DMS53 (cell line): ENCODE data around the gene NAT9.

Experiments
- DNase-seq: peaks from one replicate; lab custom pipeline; 2025; lab: John Stamatoyannopoulos, UW

The NAT9 gene

DNA sequence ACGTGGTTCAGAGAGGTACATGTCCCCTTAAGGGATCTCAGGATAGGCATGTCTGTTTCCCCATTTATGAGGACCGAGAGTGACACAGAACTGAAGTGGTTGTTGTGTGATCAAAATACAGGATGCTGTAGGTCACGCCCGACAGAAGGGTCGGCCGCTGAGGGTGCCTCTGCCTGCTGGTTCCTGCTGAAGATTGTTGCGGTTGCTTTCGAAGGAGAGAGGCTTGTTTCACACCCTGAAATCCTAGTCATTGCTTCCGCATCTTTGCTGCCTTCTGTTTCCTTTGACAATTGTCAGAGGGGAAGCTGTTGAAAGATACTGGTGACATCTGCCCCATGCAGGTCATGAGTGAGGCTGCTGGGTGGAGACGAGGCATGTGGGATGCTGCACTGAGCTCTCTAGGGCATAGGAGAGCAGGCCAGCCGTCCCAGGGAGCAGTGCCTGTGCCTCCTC lies 3.8 kb upstream of the NAT9 start:
- DNase-seq: no peak

DNA sequence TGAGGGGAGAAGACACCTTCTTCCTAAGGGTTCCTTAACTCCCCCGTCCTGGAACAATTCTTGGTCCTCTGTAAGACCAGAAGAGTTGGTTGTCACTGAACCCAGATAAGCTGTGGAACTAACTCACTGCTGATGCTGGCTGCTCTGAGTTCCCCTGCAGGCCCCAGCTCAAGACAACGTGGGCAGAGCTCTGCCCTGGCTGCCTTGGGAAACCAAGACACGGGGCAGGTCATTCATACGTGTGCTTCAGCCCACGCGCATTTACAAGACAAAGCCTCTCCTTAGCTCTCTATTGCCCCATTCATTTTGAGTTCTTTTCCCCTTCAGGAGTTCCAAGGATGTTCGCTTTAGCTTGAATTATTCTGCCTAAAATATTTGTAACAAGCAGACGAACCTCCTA lies 3.4 kb upstream of the NAT9 start:
- DNase-seq: no peak

DNA sequence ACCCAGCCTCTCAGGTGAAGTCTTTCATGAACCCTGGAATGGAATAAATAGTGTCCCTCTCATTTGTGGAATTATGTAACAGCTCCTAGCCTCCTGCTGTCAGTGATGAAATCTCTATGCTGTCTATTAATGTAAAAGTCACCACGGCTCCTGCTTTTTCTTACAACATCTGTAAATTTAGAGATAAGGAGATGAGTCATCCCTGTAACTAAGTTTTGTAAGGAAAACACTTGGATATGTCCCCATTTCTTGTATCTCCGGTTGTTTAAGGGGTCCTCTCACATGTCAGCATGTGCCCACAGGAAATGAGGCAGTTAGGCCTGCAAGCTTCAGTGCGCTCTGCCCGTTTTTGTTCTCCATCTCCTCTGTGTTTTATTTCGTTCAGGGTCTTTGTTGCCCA lies 2.8 kb upstream of the NAT9 start:
- no peak for DNase-seq

DNA sequence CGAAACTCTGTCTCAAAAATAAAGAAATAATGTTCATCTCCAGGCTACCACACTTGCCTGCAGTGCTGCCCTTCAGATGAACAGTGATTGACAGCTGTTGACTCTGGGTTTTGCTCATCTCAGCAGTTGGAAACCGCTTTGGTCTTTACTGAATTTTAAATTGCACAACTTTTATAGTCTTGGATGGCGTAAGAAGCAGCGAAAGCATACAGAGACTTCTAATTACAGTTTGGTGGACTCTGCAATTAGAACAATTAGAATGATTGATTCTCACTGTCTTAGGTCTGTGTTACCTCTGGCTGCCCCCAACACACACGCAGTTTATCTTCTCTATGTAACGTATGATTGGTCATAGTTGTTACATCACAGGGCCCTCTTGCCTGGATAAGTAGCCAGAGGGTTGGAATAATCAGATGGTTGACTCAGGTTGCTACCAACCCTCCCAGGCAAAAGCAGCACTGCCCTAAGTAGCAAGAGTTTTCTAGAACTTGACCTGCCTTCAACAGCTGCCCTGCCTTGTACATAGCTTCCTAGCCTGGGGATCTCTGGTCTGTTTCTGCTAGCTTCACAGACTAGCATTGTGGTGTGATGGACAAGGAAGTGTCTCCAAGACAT lies 1.9 kb upstream of the NAT9 start:
- DNase-seq: no peak

DNA sequence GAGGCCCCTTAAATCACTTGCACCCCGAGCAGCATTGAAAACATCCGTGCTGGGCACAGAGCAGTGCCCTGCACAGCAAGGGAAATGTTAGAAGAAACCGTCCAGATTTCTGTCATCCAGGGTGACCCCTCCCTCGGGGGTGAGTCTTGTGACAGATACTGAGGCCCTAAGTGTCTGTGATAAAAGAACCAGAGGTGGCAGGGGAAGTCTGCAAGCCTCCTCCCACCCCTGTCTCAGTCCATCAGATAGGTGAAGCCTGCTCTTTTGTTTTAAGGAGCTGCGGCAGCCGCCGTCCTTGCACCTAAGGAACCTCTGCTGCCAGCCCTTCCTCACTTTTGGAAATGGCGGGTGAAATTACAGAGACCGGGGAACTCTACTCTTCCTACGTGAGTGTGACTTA lies 845 bp upstream of the NAT9 start:
- DNase-seq: no peak

DNA sequence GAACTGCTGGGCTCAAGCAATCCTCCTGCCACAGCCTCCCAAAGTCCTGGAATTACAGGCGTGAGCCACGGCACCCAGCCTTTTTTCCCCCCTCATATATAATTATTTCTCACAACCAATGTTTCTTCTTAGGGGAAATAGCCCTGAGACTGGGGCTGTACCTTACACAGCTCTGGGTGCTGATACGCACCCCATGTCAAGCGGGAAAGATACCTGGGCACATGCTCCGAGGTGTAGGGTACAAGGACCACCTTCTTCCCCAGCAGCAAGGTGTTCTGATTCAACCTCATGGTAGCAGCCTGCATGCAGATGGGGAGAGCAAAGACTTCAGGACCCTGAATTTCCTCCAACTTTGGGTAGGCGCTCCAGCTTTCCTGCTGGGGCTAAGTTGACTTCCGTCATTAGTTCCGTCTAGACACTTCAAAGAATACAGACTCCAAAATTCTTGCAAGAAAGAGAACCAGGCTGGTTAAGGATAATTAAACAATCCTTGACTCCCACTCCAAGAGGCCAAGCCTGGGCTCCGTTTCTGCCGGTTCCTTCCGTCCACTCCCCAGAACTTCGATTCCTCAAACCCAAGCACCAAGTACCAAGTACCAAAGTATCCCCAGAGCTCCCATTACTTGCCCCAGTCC lies 619 bp downstream of the NAT9 start:
- peak; percentile 44 for DNase-seq

DNA sequence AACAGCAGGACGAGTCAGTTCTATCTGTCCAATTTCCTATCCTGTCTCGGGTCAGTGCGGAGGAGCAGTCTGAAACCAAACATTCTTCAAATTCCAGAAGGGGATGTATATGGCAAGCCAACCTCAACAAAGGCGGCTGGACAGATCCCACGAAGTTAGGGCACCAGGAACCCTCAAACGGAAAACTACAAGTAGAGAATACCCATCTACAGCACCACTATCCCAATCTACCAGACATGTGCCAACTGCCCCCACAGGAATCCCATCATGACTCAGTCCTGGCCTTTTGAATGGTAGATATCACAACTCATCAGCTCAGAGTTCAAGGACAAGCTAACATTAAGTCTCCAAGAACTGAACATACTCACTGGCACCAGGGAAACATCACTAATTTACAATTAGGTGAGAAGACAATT lies 2.3 kb downstream of the NAT9 start:
- DNase-seq: no peak

DNA sequence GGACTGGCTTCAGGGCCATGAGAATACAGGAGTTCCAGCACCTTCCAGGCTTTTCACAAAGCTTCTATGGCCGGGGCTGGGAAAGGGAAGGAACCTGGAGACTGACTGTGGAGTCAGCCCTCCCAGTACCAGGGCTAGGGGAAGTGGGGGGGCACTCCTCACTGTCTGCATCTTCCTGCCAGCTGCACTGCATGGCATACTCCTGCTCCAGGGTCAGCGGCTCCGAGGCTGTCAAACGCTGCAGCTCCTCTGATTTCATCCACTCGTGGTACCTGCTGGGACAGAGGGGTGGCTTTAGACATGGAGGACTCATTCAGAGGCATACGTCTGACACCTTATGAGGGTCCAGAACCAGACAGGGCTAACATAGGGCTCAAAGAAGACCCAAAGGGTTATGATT lies 2.7 kb downstream of the NAT9 start:
- DNase-seq: no peak

DNA sequence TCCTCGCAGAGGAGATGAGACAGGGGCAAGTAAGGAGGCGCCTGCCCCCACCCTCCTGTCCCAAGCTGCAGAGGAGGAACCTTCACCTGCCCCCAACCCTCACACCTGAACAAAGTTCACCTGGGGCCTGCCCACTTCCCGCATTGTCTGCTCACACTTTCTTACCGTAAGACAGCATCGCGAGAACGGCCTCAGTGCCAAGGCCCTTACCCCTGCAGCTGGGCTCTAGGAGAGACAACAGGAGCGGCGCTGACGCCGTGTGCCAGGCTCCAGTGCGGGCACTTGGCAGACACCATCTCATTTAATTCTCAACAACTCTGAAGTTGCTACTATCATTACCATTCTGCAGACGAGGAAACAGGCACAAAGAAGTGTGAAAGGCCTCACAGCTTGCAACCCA lies 4.1 kb downstream of the NAT9 start:
- DNase-seq: no peak

DNA sequence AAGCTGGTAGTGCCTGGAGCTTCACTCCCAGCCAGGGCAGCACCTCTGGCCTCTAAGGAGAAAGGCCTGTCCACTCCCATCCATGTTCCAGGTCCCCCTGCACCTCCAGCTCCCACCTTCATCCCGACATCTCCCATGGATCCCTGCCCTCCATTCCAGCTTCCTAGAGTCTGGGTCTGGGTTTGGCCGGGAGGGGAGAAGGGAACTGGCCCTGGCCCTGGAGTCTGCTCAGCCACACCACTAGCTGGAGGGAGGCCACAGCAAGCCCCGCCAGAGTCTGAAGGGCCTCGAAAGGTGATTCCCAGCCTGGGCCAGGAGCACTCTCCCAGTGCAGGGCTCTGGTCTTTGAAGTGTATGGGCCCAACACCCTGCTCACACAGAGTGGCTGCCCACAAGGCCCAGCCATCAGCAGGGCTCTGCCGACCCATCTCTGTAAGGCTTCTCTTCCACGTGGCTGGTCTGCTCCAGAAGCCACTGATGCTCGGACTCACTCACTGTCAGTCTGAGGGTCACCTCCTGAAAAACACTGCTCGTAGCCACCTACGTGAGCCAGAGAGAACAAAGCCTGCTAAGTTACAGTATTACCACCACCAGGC lies 4.7 kb downstream of the NAT9 start:
- no peak for DNase-seq

DNA sequence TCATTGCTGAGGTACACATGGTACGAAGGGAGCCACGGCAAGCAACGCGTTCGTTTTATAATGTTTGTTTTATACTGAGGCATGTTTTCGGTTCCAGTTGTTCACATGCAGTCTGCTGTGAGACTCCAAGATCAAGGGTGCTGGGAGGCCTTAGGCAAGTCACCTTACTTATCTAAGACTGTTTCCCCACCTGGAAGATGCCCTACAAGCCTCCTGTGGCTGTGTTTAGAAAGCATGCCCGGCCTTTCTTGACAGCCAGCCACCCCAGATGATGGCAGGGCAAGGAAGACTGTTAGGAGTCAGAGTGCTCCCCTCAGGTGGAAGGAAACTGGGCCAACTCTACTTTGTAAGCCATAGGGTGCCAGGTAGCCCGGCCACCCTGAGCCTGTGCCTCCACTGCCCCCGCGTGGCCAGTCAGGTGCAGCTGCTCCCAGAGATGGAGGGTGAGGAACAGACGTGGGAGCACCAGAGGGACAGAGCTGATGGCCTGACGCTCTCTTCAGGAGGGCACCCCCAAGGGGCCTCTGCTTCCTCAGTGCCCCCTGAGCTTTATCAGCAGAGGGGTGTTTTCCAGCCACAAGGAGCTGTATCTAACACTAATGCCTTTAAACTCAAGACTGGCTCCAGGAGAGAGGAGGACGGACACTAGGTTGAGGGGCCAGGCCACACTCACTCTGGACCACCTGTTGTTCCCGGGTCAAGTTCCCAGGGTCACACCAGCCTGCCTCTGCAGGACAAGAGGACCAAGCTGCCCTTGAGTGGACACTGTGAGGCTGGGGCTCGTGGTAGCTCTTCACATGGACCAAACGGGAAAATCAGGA lies 5.4 kb downstream of the NAT9 start:
- DNase-seq: peak; percentile 88

DNA sequence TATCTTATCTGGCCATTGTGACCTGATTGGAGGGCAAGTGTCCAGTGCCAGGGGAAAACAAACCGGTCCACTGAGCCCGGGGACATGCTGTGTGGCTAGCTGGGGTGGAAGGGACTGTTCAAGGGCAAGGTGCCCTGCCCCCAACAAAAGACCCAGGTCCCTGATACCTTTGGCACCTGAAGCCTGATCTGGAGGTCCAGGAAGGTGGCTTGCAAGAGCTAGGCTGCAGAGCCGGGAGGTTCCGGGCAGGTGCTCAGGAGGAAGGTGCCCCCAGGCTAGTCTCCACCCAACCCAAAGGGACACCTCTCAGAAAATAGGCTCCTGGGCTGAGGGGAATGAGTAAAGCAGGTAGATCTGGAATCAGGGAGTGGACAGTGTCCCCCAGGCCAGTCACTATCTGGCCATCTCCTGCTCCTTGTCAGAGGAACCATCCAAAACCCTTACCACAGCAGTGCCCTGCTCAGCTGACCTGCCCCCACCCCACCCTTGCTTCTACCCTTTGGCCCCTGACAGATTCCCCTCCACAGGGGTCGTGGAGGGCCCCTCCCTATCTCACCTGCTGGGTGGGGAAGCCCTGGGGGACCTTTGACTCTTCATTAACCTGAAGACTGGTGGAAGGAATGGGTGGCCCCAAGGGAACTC lies 6.2 kb downstream of the NAT9 start:
- DNase-seq: no peak

DNA sequence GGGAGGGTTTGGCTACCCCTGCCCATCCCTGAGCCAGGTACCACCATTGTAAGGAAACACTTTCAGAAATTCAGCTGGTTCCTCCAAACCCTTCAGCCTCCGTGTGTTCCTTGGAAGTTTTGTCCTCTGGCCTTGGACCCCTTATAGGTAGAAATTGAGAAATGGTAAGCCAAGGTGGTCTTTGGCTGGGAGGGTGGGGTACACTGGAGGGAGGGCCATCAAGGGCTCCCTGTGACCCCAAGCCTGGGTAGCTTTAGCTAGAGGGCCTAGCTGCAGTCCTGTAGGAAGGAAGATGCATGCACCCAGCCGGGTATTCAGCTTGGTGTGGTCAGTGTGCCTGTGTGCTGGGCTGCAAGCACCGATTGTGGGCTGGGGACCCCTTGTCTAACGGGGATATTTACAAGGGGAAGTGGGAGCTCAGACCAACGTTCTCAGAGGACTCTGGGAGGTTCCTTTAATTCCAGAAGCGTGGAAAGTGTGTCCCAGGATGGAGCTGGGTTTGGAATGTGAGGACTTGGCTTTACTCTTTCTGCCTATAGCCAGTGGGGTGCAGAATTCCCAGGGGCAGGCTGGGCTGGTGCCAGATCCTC lies 6.8 kb downstream of the NAT9 start:
- no peak for DNase-seq

DNA sequence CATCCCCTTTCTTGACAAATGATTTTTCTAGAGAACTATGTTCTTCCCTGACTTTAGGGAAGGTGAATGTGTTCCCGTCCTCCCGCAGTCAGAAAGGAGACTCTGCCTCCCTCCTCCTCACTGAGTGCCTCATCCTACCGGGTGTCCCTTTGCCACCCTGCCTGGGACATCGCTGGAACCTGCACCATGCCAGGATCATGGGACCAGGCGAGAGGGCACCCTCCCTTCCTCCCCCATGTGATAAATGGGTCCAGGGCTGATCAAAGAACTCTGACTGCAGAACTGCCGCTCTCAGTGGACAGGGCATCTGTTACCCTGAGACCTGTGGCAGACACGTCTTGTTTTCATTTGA lies 7.4 kb downstream of the NAT9 start:
- DNase-seq: no peak

DNA sequence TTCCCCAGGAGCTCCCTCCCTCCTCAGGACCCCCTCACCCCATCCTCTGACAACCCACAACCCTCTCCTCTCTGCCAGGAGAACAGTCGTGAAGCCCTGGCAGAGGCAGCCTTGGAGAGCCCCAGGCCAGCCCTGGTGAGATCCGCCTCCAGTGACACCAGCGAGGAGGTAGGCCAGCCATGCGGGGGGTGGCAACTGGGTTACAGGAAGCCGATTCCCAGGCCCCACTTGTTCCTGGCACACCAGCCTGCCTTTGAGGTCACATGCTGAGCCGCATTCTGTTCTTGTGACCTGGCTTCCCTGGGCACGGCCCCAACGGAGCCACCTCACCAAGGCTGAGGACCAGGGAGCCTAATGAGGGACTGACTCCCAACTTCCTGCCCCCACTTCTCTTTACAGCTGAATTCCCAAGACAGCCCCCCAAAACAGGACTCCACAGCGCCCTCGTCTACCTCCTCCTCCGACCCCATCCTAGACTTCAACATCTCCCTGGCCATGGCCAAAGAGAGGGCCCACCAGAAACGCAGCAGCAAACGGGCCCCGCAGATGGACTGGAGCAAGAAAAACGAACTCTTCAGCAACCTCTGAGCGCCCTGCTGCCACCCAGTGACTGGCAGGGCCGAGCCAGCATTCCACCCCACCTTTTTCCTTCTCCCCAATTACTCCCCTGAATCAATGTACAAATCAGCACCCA lies 7.9 kb downstream of the NAT9 start:
- DNase-seq: no peak

DNA sequence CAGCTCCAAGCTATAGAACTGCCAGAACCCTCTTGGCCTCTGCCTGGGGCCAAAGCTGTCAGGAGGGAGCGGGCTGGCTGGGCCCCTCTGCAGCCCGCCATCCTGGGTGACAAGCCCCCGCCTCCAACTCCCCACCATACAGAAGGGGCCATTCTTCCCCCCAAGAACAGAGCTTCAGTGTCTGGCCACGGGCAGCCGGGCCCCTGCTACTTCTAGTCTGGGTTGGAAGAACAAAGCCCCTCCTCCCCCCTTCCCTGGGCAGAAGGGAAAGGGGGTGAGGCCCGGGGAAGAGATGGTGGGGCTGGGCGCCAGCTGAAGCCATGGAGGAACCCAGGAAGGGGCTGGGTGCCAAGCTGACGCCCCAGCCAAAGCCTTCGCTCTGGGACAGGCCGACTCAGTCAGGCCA lies 9.0 kb downstream of the NAT9 start:
- DNase-seq: no peak

DNA sequence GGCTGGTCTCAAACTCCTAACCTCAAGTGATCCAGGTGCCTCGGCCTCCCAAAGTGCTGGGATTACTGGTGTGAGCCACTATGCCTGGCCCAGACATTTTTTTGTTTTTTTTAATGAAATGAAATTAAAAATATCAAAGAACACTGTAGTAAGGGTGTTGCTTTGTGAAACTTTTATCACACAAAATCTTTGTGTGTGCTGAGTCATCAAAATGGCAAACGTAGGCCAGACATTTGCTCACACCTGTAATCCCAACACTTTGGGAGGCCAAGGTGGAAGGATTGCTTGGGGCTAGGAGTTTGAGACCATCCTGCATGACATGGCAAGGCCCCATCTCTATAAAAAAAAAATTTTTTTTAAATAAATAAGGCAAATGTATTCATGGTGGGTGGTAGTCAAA lies 9.7 kb downstream of the NAT9 start:
- DNase-seq: no peak

DNA sequence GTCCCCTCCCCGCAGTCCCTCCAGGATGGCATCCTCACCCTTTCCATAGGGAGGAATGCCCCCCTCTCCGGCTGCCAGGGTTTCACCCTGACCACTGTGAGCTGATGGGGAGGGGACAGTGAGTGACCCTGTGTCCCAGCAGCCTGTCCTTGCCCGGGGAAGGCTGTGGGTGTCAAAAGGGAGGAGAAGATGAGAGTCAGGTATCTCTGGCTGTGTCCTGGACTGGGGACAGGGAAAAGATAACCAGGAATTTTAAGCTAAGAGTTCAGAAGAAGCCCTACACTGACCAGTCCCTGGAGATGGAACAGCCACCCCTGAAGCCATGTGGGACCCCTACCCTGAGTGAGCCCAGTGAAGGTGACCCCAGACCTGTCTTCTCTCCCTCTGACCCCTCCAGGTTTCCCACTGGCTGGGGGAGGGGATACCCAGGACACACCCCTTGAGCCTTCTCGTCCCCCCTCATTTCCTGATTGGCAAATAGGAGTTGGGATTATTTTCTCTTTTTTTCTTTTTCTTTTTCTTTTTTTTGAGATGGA lies 11.3 kb downstream of the NAT9 start:
- DNase-seq: no peak

DNA sequence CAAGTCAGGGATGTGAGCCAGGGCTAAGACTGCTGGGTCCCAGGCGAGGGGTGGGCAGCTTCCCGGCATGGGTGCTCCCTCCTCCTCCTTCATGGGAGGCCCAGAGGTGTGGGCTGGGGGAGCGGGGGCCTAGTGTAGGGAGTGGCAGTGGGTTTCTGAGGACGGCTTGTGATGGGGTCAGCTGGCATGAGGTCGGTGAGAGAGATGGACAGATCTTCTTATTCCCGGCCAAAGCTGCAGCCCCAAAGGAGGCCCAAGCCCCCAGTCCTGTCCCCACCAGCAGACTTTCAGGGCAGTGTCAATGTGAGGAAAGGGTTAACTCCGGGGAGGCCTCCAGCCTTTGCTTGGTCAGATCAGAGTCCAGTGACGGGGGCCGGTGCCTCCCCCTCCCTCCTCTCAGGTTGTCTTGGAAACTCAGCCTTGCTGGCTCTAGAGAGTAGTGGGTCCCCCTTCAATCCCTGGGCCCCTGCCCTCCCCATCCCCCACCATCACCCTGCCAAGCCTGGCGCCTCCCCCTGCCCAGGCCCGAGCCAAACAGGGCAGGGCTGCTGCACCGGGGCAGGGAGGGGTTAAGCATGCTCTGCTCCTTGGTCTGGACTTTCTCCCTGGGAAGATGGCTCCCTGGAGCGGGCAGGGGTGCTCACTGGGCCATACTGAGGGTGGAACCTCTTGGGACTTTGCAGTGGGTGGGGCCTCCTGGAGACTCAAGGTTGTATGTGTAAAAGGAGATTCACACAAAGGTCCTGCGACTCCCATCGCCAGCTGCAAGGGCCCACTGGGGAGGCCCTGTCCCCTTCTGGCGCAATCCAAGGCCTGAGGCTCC lies 12.4 kb downstream of the NAT9 start:
- no peak for DNase-seq

DNA sequence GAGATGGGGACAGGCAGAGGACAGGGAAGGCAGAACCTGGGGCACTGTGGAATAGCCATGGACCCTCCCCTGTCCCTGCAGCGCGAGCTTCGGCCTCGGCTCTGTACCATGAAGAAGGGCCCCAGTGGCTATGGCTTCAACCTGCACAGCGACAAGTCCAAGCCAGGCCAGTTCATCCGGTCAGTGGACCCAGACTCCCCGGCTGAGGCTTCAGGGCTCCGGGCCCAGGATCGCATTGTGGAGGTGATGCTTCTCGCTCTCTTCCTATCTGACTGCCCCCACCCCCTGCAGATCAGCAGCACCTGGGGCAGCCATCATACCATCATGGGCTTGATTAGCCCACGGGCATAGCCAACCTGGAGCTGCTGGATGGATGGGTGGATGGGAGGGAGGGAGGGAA lies 14.2 kb downstream of the NAT9 start:
- DNase-seq: no peak
